GM23248 (cell line): ENCODE results near the gene SDR9C7. TPM values are rescaled to one million over a fixed set of nuclear protein-coding genes. Genes with fewer than 3 reads are reported as not detected.
"Not testable (repeated sequence)": the region's sequence is repeated elsewhere in the genome, so short reads cannot be mapped to it uniquely, and the experiment has no call there.

Source experiments
- DNase-seq: peaks from one replicate; pipeline ENCODE4 v3.0.0-alpha.2; 2015
- H2AFZ ChIP-seq: fragments of 200-600 bp; sonication (generic); 2 replicates; pipeline ENCODE4 v1.6.1; 2016; ENCODE audit warnings: antibody characterized with exemption
- H3F3A ChIP-seq: fragments of 200-600 bp; sonication (generic); 2 replicates; pipeline ENCODE4 v1.6.1; 2016; ENCODE audit warnings: mild to moderate bottlenecking, antibody characterized with exemption, mixed run types; ENCODE audit not compliant: insufficient read depth
- H3K27ac ChIP-seq: fragments of 200-600 bp; sonication (generic); 2 replicates; pipeline ENCODE4 v1.5.1; 2016; ENCODE audit warnings: mild to moderate bottlenecking
- H3K27me3 ChIP-seq: fragments of 200-600 bp; sonication (generic); replicated peaks from 2 replicates; pipeline ENCODE4 v1.6.1; 2016; ENCODE audit warnings: mild to moderate bottlenecking; ENCODE audit not compliant: insufficient read depth
- H3K36me3 ChIP-seq: fragments of 200-600 bp; sonication (generic); 2 replicates; pipeline ENCODE4 v1.6.1; 2016; ENCODE audit warnings: low read depth, mild to moderate bottlenecking
- H3K4me1 ChIP-seq: fragments of 200-600 bp; sonication (generic); 2 replicates; pipeline ENCODE4 v1.6.1; 2016; ENCODE audit warnings: mild to moderate bottlenecking; ENCODE audit not compliant: insufficient read depth
- H3K4me2 ChIP-seq: fragments of 200-600 bp; sonication (generic); one replicate; pipeline ENCODE4 v1.6.1; 2016; ENCODE audit warnings: mild to moderate bottlenecking; ENCODE audit not compliant: unreplicated experiment
- H3K4me3 ChIP-seq: fragments of 200-600 bp; sonication (generic); 2 replicates; pipeline ENCODE4 v1.5.1; 2016; ENCODE audit warnings: mild to moderate bottlenecking
- H3K79me2 ChIP-seq: fragments of 200-600 bp; sonication (generic); 2 replicates; pipeline ENCODE4 v1.6.1; 2016; ENCODE audit warnings: mild to moderate bottlenecking; ENCODE audit not compliant: insufficient read depth
- H3K9ac ChIP-seq: fragments of 200-600 bp; sonication (generic); 2 replicates; pipeline ENCODE4 v1.6.1; 2016; ENCODE audit warnings: mild to moderate bottlenecking
- H3K9me2 ChIP-seq: fragments of 200-600 bp; sonication (generic); 2 replicates; pipeline ENCODE4 v1.6.1; 2016; ENCODE audit warnings: mixed run types, mild to moderate bottlenecking, moderate library complexity; ENCODE audit not compliant: insufficient read depth
- H3K9me3 ChIP-seq: fragments of 200-600 bp; sonication (generic); one replicate; pipeline ENCODE4 v1.6.1; 2017; ENCODE audit warnings: low read depth
- H4K20me1 ChIP-seq: fragments of 200-600 bp; sonication (generic); 2 replicates; pipeline ENCODE4 v1.6.0; 2016; ENCODE audit not compliant: insufficient read depth
- EZH2 ChIP-seq: fragments of 200-600 bp; sonication (generic); IDR thresholded peaks from 2 replicates; pipeline ENCODE4 v1.6.1; 2018; ENCODE audit warnings: antibody characterized with exemption, mild to moderate bottlenecking; ENCODE audit not compliant: insufficient read depth, poor library complexity, severe bottlenecking
- EZH2phosphoT487 ChIP-seq: fragments of 200-600 bp; sonication (generic); IDR thresholded peaks from 2 replicates; pipeline ENCODE4 v1.6.1; 2018; ENCODE audit warnings: antibody characterized with exemption, moderate library complexity, mild to moderate bottlenecking, low read depth; ENCODE audit not compliant: insufficient read depth
- WGBS, 2 experiments: methylation state at CpG; one replicate each; pipeline ENCODE4 v1.1.6; 2015 to 2017; ENCODE audit warnings: low lambda C conversion rate in 2 of 2, low coverage in 1 of 2; ENCODE audit errors: missing lambda C conversion rate in 2 of 2; 5-methylcytosine and 5-hydroxymethylcytosine counted together
- in situ Hi-C: fragments of 300-500 bp; cut with MboI; formaldehyde crosslinking; loops from 2 replicates; pipeline ENCODE4 v1.15.0; 2020
- polyA plus RNA-seq: library from polyadenylated mRNA; unstranded; fragments of >200 nt; fragmentation: Nextera tagmentation; extraction: Ambion mirVana; gene quantifications from 2 replicates; pipeline ENCODE4 v1.2.1, GENCODE V29; 2016
- total RNA-seq: library from RNA; depleted of rRNA; stranded (reverse); fragments of >200 nt; shearing (Covaris generic); gene quantifications from 2 replicates; pipeline ENCODE4 v1.2.3, GENCODE V29; 2014

SDR9C7 gene
- total and polyA plus RNA-seq, 2 experiments from 2014 or later = not detected

- in situ Hi-C loops = no loop called here
- Histone ChIP-seq H2AFZ (no peak overlapping the region), H3K27me3 (peaks cover 4% of the 10 kb centered on the region; the same call in 1 of the 2 replicates), H4K20me1 (no peaks in the 10 kb centered on the region), H3K9me2 (no peaks in the 10 kb centered on the region), H3K9me3 (no peaks in the 10 kb centered on the region), H3K27ac (no peak overlapping the region), H3K79me2 (no peaks in the 10 kb centered on the region), H3K4me2 (no peak overlapping the region), H3K9ac (no peak overlapping the region), H3K36me3 (no peaks in the 10 kb centered on the region), H3K4me3 (no peak overlapping the region), H3F3A (no peaks in the 10 kb centered on the region), H3K4me1 (no peaks in the 10 kb centered on the region)
- WGBS, 2 experiments = 70 to 94% methylated on average over 1 of the region's 1 CpG
- TF ChIP-seq EZH2 (no peak), EZH2phosphoT487 (no peak)
- DNase-seq = no peak
Measured at GRCh38 chr12:56916996-56917333, 17.2 kb downstream of the SDR9C7 start.

- Histone ChIP-seq H2AFZ (no peak overlapping the region), H4K20me1 (no peaks in the 10 kb centered on the region), H3K9me2 (no peaks in the 10 kb centered on the region), H3K4me3 (no peak overlapping the region), H3K9me3 (no peaks in the 10 kb centered on the region), H3K36me3 (no peaks in the 10 kb centered on the region), H3F3A (no peaks in the 10 kb centered on the region), H3K27ac (no peak overlapping the region), H3K27me3 (peaks cover 4% of the 10 kb centered on the region; the same call in 1 of the 2 replicates), H3K9ac (no peak overlapping the region), H3K4me2 (no peak overlapping the region), H3K79me2 (no peaks in the 10 kb centered on the region), H3K4me1 (no peaks in the 10 kb centered on the region)
- DNase-seq = no peak
- WGBS, 2 experiments = 41 to 45% methylated on average over 4 of the region's 4 CpGs
- in situ Hi-C loops = no loop called here
- TF ChIP-seq EZH2phosphoT487 = no peak
- TF ChIP-seq EZH2 = no peak
Measured at GRCh38 chr12:56916296-56916995, 17.8 kb downstream of the SDR9C7 start.

GRCh38 chr12:56914724-56915123 is 19.5 kb downstream of the SDR9C7 start:
- in situ Hi-C loops = no loop called here
- no peaks in the 10 kb centered on the region for H3K79me2 ChIP-seq
- no peaks in the 10 kb centered on the region for H3K9me2 ChIP-seq
- H2AFZ ChIP-seq = no peak overlapping the region
- DNase-seq = no peak
- no peaks in the 10 kb centered on the region for H3K4me1 ChIP-seq
- H3F3A ChIP-seq = no peaks in the 10 kb centered on the region
- H3K36me3 ChIP-seq = no peaks in the 10 kb centered on the region
- H3K4me2 ChIP-seq = no peak overlapping the region
- H3K4me3 ChIP-seq = no peak overlapping the region
- H4K20me1 ChIP-seq = no peaks in the 10 kb centered on the region
- H3K27me3 ChIP-seq = peaks cover 4% of the 10 kb centered on the region; the same call in 1 of the 2 replicates
- no peak overlapping the region for H3K9ac ChIP-seq
- H3K27ac ChIP-seq = no peak overlapping the region
- TF ChIP-seq EZH2phosphoT487 = no peak
- no peak for TF ChIP-seq EZH2
- WGBS, 2 experiments = 21 to 33% methylated on average over 3 of the region's 3 CpGs
- H3K9me3 ChIP-seq = no peaks in the 10 kb centered on the region

- Histone ChIP-seq H3K36me3 (no peaks in the 10 kb centered on the region), H3F3A (no peaks in the 10 kb centered on the region), H3K9me2 (no peaks in the 10 kb centered on the region), H3K79me2 (no peaks in the 10 kb centered on the region), H3K9me3 (no peaks in the 10 kb centered on the region), H3K4me2 (no peak overlapping the region), H3K9ac (no peak overlapping the region), H3K27ac (no peak overlapping the region), H3K4me1 (no peaks in the 10 kb centered on the region), H3K4me3 (no peak overlapping the region), H3K27me3 (peaks cover 4% of the 10 kb centered on the region; the same call in 1 of the 2 replicates), H4K20me1 (no peaks in the 10 kb centered on the region), H2AFZ (no peak overlapping the region)
- DNase-seq = no peak
- TF ChIP-seq EZH2phosphoT487 = no peak
- TF ChIP-seq EZH2 = no peak
- in situ Hi-C loops = no loop called here
Measured at GRCh38 chr12:56914256-56914655, 20.0 kb downstream of the SDR9C7 start.

GRCh38 chr12:56909403-56909802 is 24.8 kb downstream of the SDR9C7 start:
- H3K4me1 ChIP-seq, H4K20me1 ChIP-seq, H3K9me3 ChIP-seq, H3F3A ChIP-seq, DNase-seq, H3K9me2 ChIP-seq, H3K9ac ChIP-seq, H3K27ac ChIP-seq, in situ Hi-C loops, H3K36me3 ChIP-seq, H3K4me2 ChIP-seq, H3K27me3 ChIP-seq, H2AFZ ChIP-seq, H3K79me2 ChIP-seq, H3K4me3 ChIP-seq: not testable (repeated sequence)
- WGBS, 2 experiments = 8 to 14% methylated on average over 2 of the region's 2 CpGs
